ENCODE measurements around the gene AJAP1.

DNA sequence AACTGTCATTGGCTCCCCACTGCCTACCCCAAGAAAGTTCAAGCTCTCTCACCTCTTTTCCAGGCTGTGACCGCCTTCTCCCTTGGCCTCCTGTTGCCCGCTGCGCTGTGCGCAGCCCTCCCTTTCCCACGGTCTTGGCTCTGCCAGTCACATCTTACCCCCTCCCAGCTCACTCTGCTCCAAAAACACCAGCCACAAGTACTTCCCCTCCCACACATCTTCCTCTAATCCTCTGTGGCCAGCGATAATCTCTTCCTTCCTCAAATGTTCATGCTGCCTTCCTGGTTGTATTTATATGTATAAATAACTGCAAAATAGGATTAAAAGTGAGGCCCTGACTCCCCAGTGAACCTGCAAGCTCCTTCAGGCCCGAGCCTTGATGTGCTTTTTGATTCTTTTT lies 81.8 kb downstream of the AJAP1 start:
- TF ChIP-seq GATA3 (IDR thresholded peaks at IDR 0.05; ENCODE audit: low read depth, low read length) (no peak), GATA2 (IDR thresholded peaks at IDR 0.05; ENCODE audit: low read depth, low read length) (no peak)
